Cardiac muscle cell (in vitro differentiated cells and primary cell): ENCODE data around the gene EID2B. TPM values are rescaled to one million over a fixed set of nuclear protein-coding genes. Genes with fewer than 3 reads are reported as not detected.

Source experiments
- DNase-seq, 2 donors: peaks; one replicate each; pipeline versions ENCODE4 v3.0.0 to v3.0.0-alpha.2; 2010 to 2017; ENCODE audit warnings: low read depth in 1 of 2, low spot score in 1 of 2
- H3K27ac ChIP-seq: fragments of 200-600 bp; sonication (generic); 2 replicates; pipeline ENCODE4 v1.5.1; 2016
- H3K27me3 ChIP-seq: fragments of 200-600 bp; sonication (generic); 2 replicates; pipeline ENCODE4 v1.6.0; 2016; ENCODE audit warnings: control low read depth
- H3K36me3 ChIP-seq: fragments of 200-600 bp; sonication (generic); 2 replicates; pipeline ENCODE4 v1.5.1; 2016; ENCODE audit warnings: control low read depth
- H3K4me1 ChIP-seq: fragments of 200-600 bp; sonication (generic); 2 replicates; pipeline ENCODE4 v1.8.1; 2017; ENCODE audit warnings: low read depth, mild to moderate bottlenecking, mixed run types
- H3K4me3 ChIP-seq: fragments of 200-600 bp; sonication (generic); 2 replicates; pipeline ENCODE4 v1.5.1; 2016; ENCODE audit warnings: mild to moderate bottlenecking
- H3K9me3 ChIP-seq: fragments of 200-600 bp; sonication (generic); 2 replicates; pipeline ENCODE4 v1.5.1; 2017; ENCODE audit warnings: low read depth, mild to moderate bottlenecking, control low read depth
- polyA plus RNA-seq: library from polyadenylated mRNA; unstranded; fragments of >200 nt; fragmentation: Nextera tagmentation; extraction: Ambion mirVana; gene quantifications from 2 replicates; pipeline ENCODE4 v1.2.1, GENCODE V29; 2016
- total RNA-seq: library from RNA; depleted of rRNA; stranded (reverse); fragments of >200 nt; gene quantifications from 2 replicates; pipeline ENCODE4 v1.2.3, GENCODE V29; 2016
- TF ChIP-seq, protein P1 (sequence below): IDR thresholded peaks from 2 replicates; pipeline ENCODE4 v1.5.1; 2012; ENCODE audit warnings: low read depth, mild to moderate bottlenecking, low read length

EID2B gene
- total and polyA plus RNA-seq, 2 experiments from 2014 or later: 8.4 to 17.5 TPM

DNA sequence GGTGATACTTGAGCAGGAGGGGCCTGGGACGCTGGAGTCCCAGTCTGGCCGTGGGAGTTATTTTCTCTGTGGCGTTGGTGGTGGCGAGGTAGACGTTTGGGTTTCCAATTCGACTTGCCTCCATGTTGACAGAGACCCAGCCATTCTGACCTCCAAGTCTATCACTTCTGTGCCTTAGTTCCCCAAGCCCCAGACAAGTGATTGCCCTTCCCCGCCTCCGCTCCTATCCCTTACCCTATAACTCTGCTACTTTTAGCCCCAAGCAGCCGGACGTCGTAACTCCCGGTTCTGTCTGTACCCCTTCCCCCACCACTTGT is 51.5 kb downstream of the EID2B start:
- TF ChIP-seq, protein P1, sequence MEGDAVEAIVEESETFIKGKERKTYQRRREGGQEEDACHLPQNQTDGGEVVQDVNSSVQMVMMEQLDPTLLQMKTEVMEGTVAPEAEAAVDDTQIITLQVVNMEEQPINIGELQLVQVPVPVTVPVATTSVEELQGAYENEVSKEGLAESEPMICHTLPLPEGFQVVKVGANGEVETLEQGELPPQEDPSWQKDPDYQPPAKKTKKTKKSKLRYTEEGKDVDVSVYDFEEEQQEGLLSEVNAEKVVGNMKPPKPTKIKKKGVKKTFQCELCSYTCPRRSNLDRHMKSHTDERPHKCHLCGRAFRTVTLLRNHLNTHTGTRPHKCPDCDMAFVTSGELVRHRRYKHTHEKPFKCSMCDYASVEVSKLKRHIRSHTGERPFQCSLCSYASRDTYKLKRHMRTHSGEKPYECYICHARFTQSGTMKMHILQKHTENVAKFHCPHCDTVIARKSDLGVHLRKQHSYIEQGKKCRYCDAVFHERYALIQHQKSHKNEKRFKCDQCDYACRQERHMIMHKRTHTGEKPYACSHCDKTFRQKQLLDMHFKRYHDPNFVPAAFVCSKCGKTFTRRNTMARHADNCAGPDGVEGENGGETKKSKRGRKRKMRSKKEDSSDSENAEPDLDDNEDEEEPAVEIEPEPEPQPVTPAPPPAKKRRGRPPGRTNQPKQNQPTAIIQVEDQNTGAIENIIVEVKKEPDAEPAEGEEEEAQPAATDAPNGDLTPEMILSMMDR: no peak
- peak overlapping the region; percentile 89 for H3K4me3 ChIP-seq
- H3K4me1 ChIP-seq: peaks cover 12% of the 10 kb centered on the region
- no peaks in the 10 kb centered on the region for H3K9me3 ChIP-seq
- peak overlapping the region; percentile 95 for H3K27ac ChIP-seq
- peaks cover 16% of the 10 kb centered on the region for H3K36me3 ChIP-seq
- peak in 1 of 2 donors; percentile 7 for DNase-seq
- H3K27me3 ChIP-seq: no peaks in the 10 kb centered on the region

Other genes with a start within 250 kb of the EID2B start
- gene IFNL1, start 236.4 kb downstream of the EID2B start, total RNA-seq: not detected in 2 replicates
- gene IFNL1, start 236.4 kb downstream of the EID2B start, polyA plus RNA-seq: not detected in 2 replicates
- 10.3 and 19.4 TPM in 2 replicates for gene LRFN1, start 212.0 kb downstream of the EID2B start, total RNA-seq
- 12.4 and 18.6 TPM in 2 replicates for gene LRFN1, start 212.0 kb downstream of the EID2B start, polyA plus RNA-seq
- gene GMFG, start 196.8 kb downstream of the EID2B start, total RNA-seq: not detected in 2 replicates
- gene GMFG, start 196.8 kb downstream of the EID2B start, polyA plus RNA-seq: 2.3 and 3.2 TPM in 2 replicates
- gene SAMD4B, start 190.4 kb downstream of the EID2B start, total RNA-seq: 158 and 183 TPM in 2 replicates
- 120 and 139 TPM in 2 replicates for gene SAMD4B, start 190.4 kb downstream of the EID2B start, polyA plus RNA-seq
- gene PAF1, start 141.7 kb downstream of the EID2B start, total RNA-seq: 61.9 and 62.2 TPM in 2 replicates
- gene PAF1, start 141.7 kb downstream of the EID2B start, polyA plus RNA-seq: 64.4 and 78.3 TPM in 2 replicates
- gene MED29, start 141.5 kb downstream of the EID2B start, total RNA-seq: 43.8 and 70.6 TPM in 2 replicates
- gene MED29, start 141.5 kb downstream of the EID2B start, polyA plus RNA-seq: 59.6 and 67.3 TPM in 2 replicates
- gene ZFP36, start 126.0 kb downstream of the EID2B start, total RNA-seq: 13.6 and 14.6 TPM in 2 replicates
- 51.2 and 53.4 TPM in 2 replicates for gene ZFP36, start 126.0 kb downstream of the EID2B start, polyA plus RNA-seq
- 40.7 and 45.4 TPM in 2 replicates for gene PLEKHG2, start 120.2 kb downstream of the EID2B start, total RNA-seq
- 30.5 and 40.0 TPM in 2 replicates for gene PLEKHG2, start 120.2 kb downstream of the EID2B start, polyA plus RNA-seq
- gene RPS16, start 96.9 kb downstream of the EID2B start, total RNA-seq: 369 and 374 TPM in 2 replicates
- gene RPS16, start 96.9 kb downstream of the EID2B start, polyA plus RNA-seq: 508 and 542 TPM in 2 replicates
- 106 and 156 TPM in 2 replicates for gene SUPT5H, start 87.3 kb downstream of the EID2B start, total RNA-seq
- 145 and 185 TPM in 2 replicates for gene SUPT5H, start 87.3 kb downstream of the EID2B start, polyA plus RNA-seq
- gene TIMM50, start 52.0 kb downstream of the EID2B start, total RNA-seq: 80.4 and 108 TPM in 2 replicates
- 93.3 and 101 TPM in 2 replicates for gene TIMM50, start 52.0 kb downstream of the EID2B start, polyA plus RNA-seq
- 8.0 and 11.7 TPM in 2 replicates for gene DLL3, start 33.9 kb downstream of the EID2B start, total RNA-seq
- 12.2 and 13.9 TPM in 2 replicates for gene DLL3, start 33.9 kb downstream of the EID2B start, polyA plus RNA-seq
- gene SELENOV, start 17.7 kb downstream of the EID2B start, total RNA-seq: 2.0 and 4.3 TPM in 2 replicates
- gene SELENOV, start 17.7 kb downstream of the EID2B start, polyA plus RNA-seq: 1.3 and 2.5 TPM in 2 replicates
- 20.3 and 44.5 TPM in 2 replicates for gene EID2, start 7.3 kb upstream of the EID2B start, total RNA-seq
- gene EID2, start 7.3 kb upstream of the EID2B start, polyA plus RNA-seq: 70.2 and 75.0 TPM in 2 replicates
- not detected in 2 replicates for gene LGALS13, start 69.7 kb upstream of the EID2B start, total RNA-seq
- not detected in 2 replicates for gene LGALS13, start 69.7 kb upstream of the EID2B start, polyA plus RNA-seq
- not detected in 2 replicates for gene LGALS16, start 123.1 kb upstream of the EID2B start, total RNA-seq
- not detected in 2 replicates for gene LGALS16, start 123.1 kb upstream of the EID2B start, polyA plus RNA-seq
- not detected in 2 replicates for gene LGALS14, start 171.6 kb upstream of the EID2B start, total RNA-seq
- gene LGALS14, start 171.6 kb upstream of the EID2B start, polyA plus RNA-seq: not detected in 2 replicates
- not detected in 2 replicates for gene CLC, start 205.2 kb upstream of the EID2B start, total RNA-seq
- gene CLC, start 205.2 kb upstream of the EID2B start, polyA plus RNA-seq: not detected in 2 replicates
- not detected in 2 replicates for gene LEUTX, start 246.0 kb upstream of the EID2B start, total RNA-seq
- not detected in 2 replicates for gene LEUTX, start 246.0 kb upstream of the EID2B start, polyA plus RNA-seq